Hepatocyte (in vitro differentiated cells): ENCODE data around the gene RNPS1. TPM values are rescaled to one million over a fixed set of nuclear protein-coding genes. Genes with fewer than 3 reads are reported as not detected.

ENCODE experiments used
- DNase-seq: peaks from one replicate; pipeline ENCODE4 v3.0.0-alpha.2; 2016; ENCODE audit warnings: low spot score
- H2AFZ ChIP-seq: fragments of 200-600 bp; sonication (generic); 2 replicates; pipeline ENCODE4 v1.6.0; 2016; ENCODE audit warnings: antibody characterized with exemption, mild to moderate bottlenecking
- H3K27ac ChIP-seq: fragments of 200-600 bp; sonication (generic); 2 replicates; pipeline ENCODE4 v1.5.1; 2016; ENCODE audit warnings: mild to moderate bottlenecking
- H3K27me3 ChIP-seq: fragments of 200-600 bp; sonication (generic); 2 replicates; pipeline ENCODE4 v1.6.1; 2016
- H3K36me3 ChIP-seq: fragments of 200-600 bp; sonication (generic); replicated peaks from 2 replicates; pipeline ENCODE4 v1.5.1; 2016; ENCODE audit warnings: low read depth; ENCODE audit not compliant: insufficient read depth
- H3K4me1 ChIP-seq: fragments of 200-600 bp; sonication (generic); 2 replicates; pipeline ENCODE4 v1.5.1; 2016; ENCODE audit warnings: mild to moderate bottlenecking, moderate library complexity; ENCODE audit not compliant: insufficient read depth
- H3K4me2 ChIP-seq: fragments of 200-600 bp; sonication (generic); 2 replicates; pipeline ENCODE4 v1.6.0; 2016
- H3K4me3 ChIP-seq: fragments of 200-600 bp; sonication (generic); 2 replicates; pipeline ENCODE4 v1.5.1; 2016; ENCODE audit warnings: mild to moderate bottlenecking
- H3K79me2 ChIP-seq: fragments of 200-600 bp; sonication (generic); 2 replicates; pipeline ENCODE4 v1.6.0; 2017; ENCODE audit warnings: mild to moderate bottlenecking
- H3K9me2 ChIP-seq: fragments of 200-600 bp; sonication (generic); replicated peaks from 2 replicates; pipeline ENCODE4 v1.6.0; 2017; ENCODE audit warnings: mild to moderate bottlenecking; ENCODE audit not compliant: insufficient read depth
- H3K9me3 ChIP-seq: fragments of 200-600 bp; sonication (generic); 2 replicates; pipeline ENCODE4 v1.5.1; 2016; ENCODE audit warnings: low read depth, mild to moderate bottlenecking
- H4K20me1 ChIP-seq: fragments of 200-600 bp; sonication (generic); 2 replicates; pipeline ENCODE4 v1.6.0; 2016; ENCODE audit warnings: mild to moderate bottlenecking; ENCODE audit not compliant: insufficient read depth, poor library complexity, severe bottlenecking
- EZH2 ChIP-seq: fragments of 200-600 bp; sonication (generic); IDR thresholded peaks from 2 replicates; pipeline ENCODE4 v1.6.1; 2016; ENCODE audit warnings: antibody characterized with exemption, mild to moderate bottlenecking, borderline replicate concordance
- EZH2phosphoT487 ChIP-seq: fragments of 200-600 bp; sonication (generic); IDR thresholded peaks from one replicate; pipeline ENCODE4 v1.6.1; 2018; ENCODE audit warnings: antibody characterized with exemption, mild to moderate bottlenecking, low read depth, moderate library complexity; ENCODE audit not compliant: unreplicated experiment, severe bottlenecking
- WGBS: methylation state at CpG from one replicate; pipeline ENCODE4 v1.1.6; 2016; ENCODE audit warnings: low lambda C conversion rate; ENCODE audit errors: missing lambda C conversion rate; 5-methylcytosine and 5-hydroxymethylcytosine counted together
- polyA plus RNA-seq: library from polyadenylated mRNA; unstranded; fragments of >200 nt; fragmentation: Nextera tagmentation; extraction: Ambion mirVana; gene quantifications from 2 replicates; pipeline ENCODE4 v1.2.1, GENCODE V29; 2016
- total RNA-seq: library from RNA; depleted of rRNA; stranded (reverse); fragments of >200 nt; gene quantifications from 2 replicates; pipeline ENCODE4 v1.2.3, GENCODE V29; 2014
- TF ChIP-seq, protein P1 (sequence below): fragments of 200-600 bp; sonication (generic); IDR thresholded peaks from 2 replicates; pipeline ENCODE4 v1.5.1; 2016; ENCODE audit warnings: antibody characterized with exemption, mild to moderate bottlenecking; ENCODE audit not compliant: poor library complexity

Gene RNPS1
- total and polyA plus RNA-seq, 2 experiments from 2014 or later: 128 to 198 TPM

DNA sequence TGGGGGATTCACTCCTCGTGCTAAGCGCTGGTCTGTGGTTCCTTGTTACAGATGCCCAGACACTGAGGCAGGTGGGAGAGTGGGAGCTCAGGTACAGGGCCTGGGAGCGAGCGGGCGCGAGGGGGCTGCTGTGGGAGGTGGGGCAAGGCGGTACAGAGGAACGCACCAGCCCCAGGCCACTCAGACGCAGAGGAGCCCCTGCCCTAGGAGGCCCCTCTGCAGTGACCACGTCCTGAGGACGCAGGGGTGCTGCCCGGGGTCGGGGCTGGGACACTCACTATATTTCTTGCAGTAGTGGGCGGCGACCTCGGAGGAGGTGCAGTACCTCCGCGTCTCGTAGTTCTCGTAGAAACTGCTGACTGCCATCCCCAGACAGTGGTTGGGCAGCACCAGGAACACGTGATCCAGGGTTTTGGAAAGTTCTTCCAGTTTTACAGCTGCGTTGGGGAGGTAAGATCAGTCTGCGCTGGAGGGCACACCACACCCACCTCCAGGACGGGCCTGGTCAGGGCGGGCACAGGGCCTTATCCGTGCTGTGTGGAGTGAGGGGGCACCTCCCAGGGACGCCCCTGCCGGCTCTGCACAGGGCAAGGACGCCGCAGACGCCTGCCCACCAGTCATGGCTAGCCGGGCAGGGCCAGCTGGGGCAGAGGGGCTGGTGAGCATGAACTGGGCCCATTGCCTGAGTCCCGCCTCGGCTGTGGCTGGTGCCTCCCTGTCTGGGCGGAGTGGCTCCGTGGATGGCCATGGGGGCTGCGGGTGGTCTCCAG, 16.3 kb upstream of the RNPS1 start:
- Histone ChIP-seq H3K9me3 (no peaks in the 10 kb centered on the region), H3K36me3 (no peaks in the 10 kb centered on the region)
- TF ChIP-seq, protein P1, sequence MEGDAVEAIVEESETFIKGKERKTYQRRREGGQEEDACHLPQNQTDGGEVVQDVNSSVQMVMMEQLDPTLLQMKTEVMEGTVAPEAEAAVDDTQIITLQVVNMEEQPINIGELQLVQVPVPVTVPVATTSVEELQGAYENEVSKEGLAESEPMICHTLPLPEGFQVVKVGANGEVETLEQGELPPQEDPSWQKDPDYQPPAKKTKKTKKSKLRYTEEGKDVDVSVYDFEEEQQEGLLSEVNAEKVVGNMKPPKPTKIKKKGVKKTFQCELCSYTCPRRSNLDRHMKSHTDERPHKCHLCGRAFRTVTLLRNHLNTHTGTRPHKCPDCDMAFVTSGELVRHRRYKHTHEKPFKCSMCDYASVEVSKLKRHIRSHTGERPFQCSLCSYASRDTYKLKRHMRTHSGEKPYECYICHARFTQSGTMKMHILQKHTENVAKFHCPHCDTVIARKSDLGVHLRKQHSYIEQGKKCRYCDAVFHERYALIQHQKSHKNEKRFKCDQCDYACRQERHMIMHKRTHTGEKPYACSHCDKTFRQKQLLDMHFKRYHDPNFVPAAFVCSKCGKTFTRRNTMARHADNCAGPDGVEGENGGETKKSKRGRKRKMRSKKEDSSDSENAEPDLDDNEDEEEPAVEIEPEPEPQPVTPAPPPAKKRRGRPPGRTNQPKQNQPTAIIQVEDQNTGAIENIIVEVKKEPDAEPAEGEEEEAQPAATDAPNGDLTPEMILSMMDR: no peak
- TF ChIP-seq EZH2: no peak
- no peak for TF ChIP-seq EZH2phosphoT487

DNA sequence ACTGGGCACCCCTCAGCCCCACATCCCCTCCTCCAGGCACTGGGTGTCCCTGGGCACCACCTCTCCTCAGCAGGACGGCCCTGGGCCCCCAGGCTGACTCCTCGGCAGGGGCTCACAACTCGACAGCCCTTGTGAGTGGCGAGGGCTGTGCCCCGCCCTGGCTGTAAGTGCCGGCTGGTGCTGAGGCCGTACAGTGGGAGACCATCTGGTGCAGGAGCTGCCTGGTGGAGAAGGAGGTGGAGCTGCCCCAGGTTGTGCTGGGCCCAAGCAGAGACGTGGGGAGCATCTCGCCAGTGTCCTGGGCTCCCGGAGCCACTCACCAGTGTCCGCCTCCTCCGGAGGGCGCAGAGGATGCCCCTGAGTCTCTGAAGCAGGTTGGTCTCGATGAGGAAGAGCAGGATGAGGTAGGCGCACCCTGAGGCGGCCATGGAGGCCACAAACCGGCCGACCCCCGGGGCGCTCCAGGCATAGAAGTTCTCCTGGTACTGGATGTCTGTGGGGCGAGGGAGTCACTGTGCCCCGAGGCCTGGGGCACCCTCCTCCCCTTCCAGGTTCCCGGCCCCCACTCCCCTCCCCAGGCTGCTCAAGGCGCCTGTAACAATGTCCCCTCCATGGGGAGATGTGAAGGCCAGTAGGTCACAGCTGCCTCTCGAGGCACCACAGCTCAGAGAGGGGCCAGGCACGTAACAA, 15.1 kb upstream of the RNPS1 start:
- no peaks in the 10 kb centered on the region for H3K36me3 ChIP-seq
- no peak overlapping the region for H3K27ac ChIP-seq
- H3K4me1 ChIP-seq: no peaks in the 10 kb centered on the region

More for the DNA sequence above, 16.3 kb upstream of the RNPS1 start:
- Histone ChIP-seq H3K79me2 (no peaks in the 10 kb centered on the region), H3K9me2 (no peaks in the 10 kb centered on the region), H4K20me1 (no peaks in the 10 kb centered on the region), H3K27me3 (no peaks in the 10 kb centered on the region), H3K4me3 (no peak overlapping the region), H3K27ac (no peak overlapping the region), H2AFZ (no peak overlapping the region), H3K4me2 (no peak overlapping the region), H3K4me1 (no peaks in the 10 kb centered on the region)
- 92% methylated on average over 36 of the region's 37 CpGs for WGBS
- DNase-seq: no peak

DNA sequence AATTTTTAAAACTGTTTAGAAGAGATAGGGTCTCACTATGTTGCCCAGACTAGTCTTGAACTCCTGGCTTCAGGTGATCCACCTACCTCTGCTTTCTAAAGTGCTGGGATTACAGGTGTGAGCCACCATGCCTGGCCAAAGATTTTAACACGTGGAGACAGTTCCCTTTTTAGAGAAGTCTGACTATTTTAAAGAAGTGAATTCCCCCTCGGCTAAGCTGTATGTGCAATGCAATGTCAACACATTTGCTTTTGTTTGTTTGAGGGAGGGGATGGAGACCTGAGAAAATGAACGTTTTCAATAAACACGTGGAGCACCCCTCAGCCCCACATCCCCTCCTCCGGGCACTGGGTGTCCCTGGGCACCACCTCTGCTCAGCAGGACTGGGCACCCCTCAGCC, 14.3 kb upstream of the RNPS1 start:
- H3K36me3 ChIP-seq: no peaks in the 10 kb centered on the region
- no peaks in the 10 kb centered on the region for H3K27me3 ChIP-seq
- H3K27ac ChIP-seq: no peak overlapping the region
- no peaks in the 10 kb centered on the region for H3K9me2 ChIP-seq
- no peaks in the 10 kb centered on the region for H4K20me1 ChIP-seq
- no peaks in the 10 kb centered on the region for H3K4me1 ChIP-seq
- no peaks in the 10 kb centered on the region for H3K9me3 ChIP-seq
- no peaks in the 10 kb centered on the region for H3K79me2 ChIP-seq
- H2AFZ ChIP-seq: no peak overlapping the region
- no peak for DNase-seq
- H3K4me2 ChIP-seq: no peak overlapping the region
- no peak for TF ChIP-seq EZH2phosphoT487
- TF ChIP-seq EZH2: no peak
- TF ChIP-seq, protein P1: no peak
- WGBS: 67% methylated on average over 5 of the region's 5 CpGs
- no peak overlapping the region for H3K4me3 ChIP-seq

More for the DNA sequence above, 15.1 kb upstream of the RNPS1 start:
- no peak overlapping the region for H3K4me2 ChIP-seq
- WGBS: 83% methylated on average over 25 of the region's 26 CpGs
- no peak overlapping the region for H3K4me3 ChIP-seq
- no peak overlapping the region for H2AFZ ChIP-seq
- no peaks in the 10 kb centered on the region for H3K79me2 ChIP-seq
- H3K27me3 ChIP-seq: no peaks in the 10 kb centered on the region
- H4K20me1 ChIP-seq: no peaks in the 10 kb centered on the region
- TF ChIP-seq EZH2 (no peak), EZH2phosphoT487 (no peak)
- TF ChIP-seq, protein P1: no peak
- no peaks in the 10 kb centered on the region for H3K9me3 ChIP-seq
- no peaks in the 10 kb centered on the region for H3K9me2 ChIP-seq
- DNase-seq: no peak
